HepG2 (cell line): ENCODE results near the gene MOGAT3. TPM values are rescaled to one million over a fixed set of nuclear protein-coding genes. Genes with fewer than 3 reads are reported as not detected.

ENCODE experiments used
- ATAC-seq: fragments of 200-7000 bp; cut with Tn5 transposase; 3 replicates; pipeline ENCODE4 v1.9.1; 2020; ENCODE audit warnings: mild to moderate bottlenecking, moderate library complexity
- BruUV-seq: library from RNA; stranded (reverse); fragments of 400-500 nt; replicated peaks from 2 replicates; lab custom pipeline; 2021; lab: Mats Ljungman, UMichigan
- CTCF ChIA-PET: fragments of 300-600 bp; formaldehyde crosslinking; extraction: SDS; loops from one replicate; lab custom pipeline; 2021; ENCODE audit warnings: low total read pairs, inconsistent platforms, low intra/inter-chr PET ratio; lab: Yijun Ruan, JAX
- POLR2A ChIA-PET: fragments of 350-600 bp; sonication (Branson Sonifier 250); formaldehyde crosslinking; loops from one replicate; lab custom pipeline; 2020; ENCODE audit warnings: antibody characterized with exemption, inconsistent platforms; lab: Yijun Ruan, JAX
- DNase-seq: peaks from one replicate; pipeline ENCODE4 v3.0.0-alpha.2; 2015; ENCODE audit warnings: low spot score
- FAIRE-seq: peaks from 3 replicates; lab custom pipeline; 2011; peaks lifted over from hg19 to GRCh38; lab: Jason Lieb, UNC
- H2AFZ ChIP-seq: one replicate; pipeline ENCODE4 v1.6.1; 2011; ENCODE audit warnings: low read length, inconsistent platforms
- H3K27ac ChIP-seq: fragments of 300-600 bp; 3 replicates; pipeline ENCODE4 v1.8.0; 2011; ENCODE audit warnings: mixed run types, mild to moderate bottlenecking, mixed read lengths, low read length, inconsistent platforms; ENCODE audit not compliant: insufficient read depth; ENCODE audit errors: extremely low read length
- H3K27me3 ChIP-seq, 2 experiments: fragments of 200-600 bp in 1 of 2; 2 replicates in 1 of 2; 3 replicates in 1 of 2; pipeline versions ENCODE4 v1.6.0 to v1.8.0; 2011; ENCODE audit warnings: low read length in 2 of 2, mild to moderate bottlenecking in 2 of 2, moderate library complexity in 2 of 2, inconsistent platforms in 1 of 2; ENCODE audit not compliant: insufficient read depth in 2 of 2, control insufficient read depth in 1 of 2
- H3K36me3 ChIP-seq, 2 experiments: fragments of 200-600 bp in 1 of 2; replicated peaks in 1 of 2; 2 replicates in 1 of 2; 3 replicates in 1 of 2; pipeline versions ENCODE4 v1.5.1 to v1.8.0; 2011; ENCODE audit warnings: low read length in 2 of 2, inconsistent platforms in 1 of 2; ENCODE audit not compliant: insufficient read depth in 2 of 2, control insufficient read depth in 1 of 2
- H3K4me1 ChIP-seq: 2 replicates; pipeline ENCODE4 v1.5.1; 2012; ENCODE audit warnings: low read length, inconsistent platforms; ENCODE audit not compliant: insufficient read depth
- H3K4me2 ChIP-seq: 2 replicates; pipeline ENCODE4 v1.6.0; 2011; ENCODE audit warnings: low read depth, low read length, inconsistent platforms
- H3K4me3 ChIP-seq, 3 experiments: fragments of 200-600 bp in 1 of 3; sonication (generic), shearing (Covaris generic) in 1 of 3; replicated peaks in 1 of 3; 2 replicates each; pipeline ENCODE4 v1.5.1; 2011 to 2016; ENCODE audit warnings: low read length in 3 of 3, inconsistent platforms in 2 of 3, low read depth in 2 of 3, mild to moderate bottlenecking in 2 of 3, control low read depth in 1 of 3, mixed read lengths in 1 of 3; ENCODE audit not compliant: insufficient read depth in 1 of 3
- H3K79me2 ChIP-seq: one replicate; pipeline ENCODE4 v1.6.1; 2011; ENCODE audit warnings: low read length, inconsistent platforms; ENCODE audit not compliant: insufficient read depth
- H3K9ac ChIP-seq: 2 replicates; pipeline ENCODE4 v1.6.0; 2011; ENCODE audit warnings: mild to moderate bottlenecking, low read depth, low read length, inconsistent platforms; ENCODE audit not compliant: insufficient read depth
- H3K9me3 ChIP-seq: 2 replicates; pipeline ENCODE4 v1.5.1; 2012; ENCODE audit warnings: mild to moderate bottlenecking, low read length
- H4K20me1 ChIP-seq: 2 replicates; pipeline ENCODE4 v1.6.0; 2011; ENCODE audit warnings: inconsistent platforms, mild to moderate bottlenecking, low read length, moderate library complexity; ENCODE audit not compliant: insufficient read depth
- AKNA ChIP-seq: sonication (generic); formaldehyde crosslinking; IDR thresholded peaks from 2 replicates; pipeline ENCODE4 v1.4.0; 2020; ENCODE audit warnings: missing genetic modification reagents, borderline replicate concordance
- BCLAF1 ChIP-seq: fragments of 450-650 bp; IDR thresholded peaks from 2 replicates; pipeline ENCODE4 v1.6.1; 2017; ENCODE audit warnings: mild to moderate bottlenecking
- EZH2 ChIP-seq: conservative IDR thresholded peaks from 2 replicates; pipeline ENCODE4 v1.6.1; 2012; ENCODE audit warnings: mild to moderate bottlenecking, low read depth, low read length, moderate library complexity
- SALL2 ChIP-seq: sonication (generic); formaldehyde crosslinking; IDR thresholded peaks from 2 replicates; pipeline ENCODE4 v1.8.1; 2023; ENCODE audit warnings: mild to moderate bottlenecking, missing genetic modification reagents, inconsistent platforms
- ZNF687 ChIP-seq: sonication (generic); formaldehyde crosslinking; IDR thresholded peaks from 2 replicates; pipeline ENCODE4 v1.5.1; 2020; ENCODE audit warnings: mild to moderate bottlenecking, missing genetic modification reagents, moderate library complexity
- WGBS: methylation state at CpG from one replicate; pipeline ENCODE4 v1.1.6; 2017; ENCODE audit warnings: low lambda C conversion rate; 5-methylcytosine and 5-hydroxymethylcytosine counted together
- in situ Hi-C: cut with HindIII; loops from 2 replicates; pipeline ENCODE4 v1.10.0; 2017; ENCODE audit warnings: low pct_unique_long_range_greater_than_20kb; ENCODE audit not compliant: extremely low pct_ligation_motif_present
- intact Hi-C: fragments of 100-400 bp; cut with micrococcal nuclease; formaldehyde crosslinking; loops from one replicate; pipeline ENCODE4 v1.10.0; 2022; ENCODE audit not compliant: unreplicated experiment
- polyA plus RNA-seq, 8 experiments: library from polyadenylated mRNA; depleted of rRNA in 3 of 8; stranded (reverse) in 7 of 8; unstranded in 1 of 8; fragments of >200 nt; fragmentation: Illumina TruSeq in 4 of 8; extraction: Trizol in 4 of 8; gene quantifications; 2 replicates each; pipeline versions ENCODE4 v1.2.1 to v1.2.3, GENCODE V29; 2011 to 2016; ENCODE audit warnings: low read depth in 4 of 8, missing spikeins in 1 of 8, mixed read lengths in 1 of 8; ENCODE audit not compliant: insufficient read depth in 1 of 8
- total RNA-seq, 5 experiments: library from RNA; depleted of rRNA; stranded (reverse); fragments of >200 nt; fragmentation: Illumina TruSeq; extraction: Trizol; gene quantifications; 2 replicates each; pipeline ENCODE4 v1.2.3, GENCODE V29; 2016; ENCODE audit warnings: low read depth in 1 of 5

The MOGAT3 gene
- total and polyA plus RNA-seq, 2 of the 13 experiments (the other 11 are each of a cell fraction or from before 2014, with no cell fraction given): 22.5 to 30.5 TPM

- Histone ChIP-seq H3K9me3 (no peaks in the 10 kb centered on the region), H4K20me1 (no peaks in the 10 kb centered on the region), H3K36me3 (no peaks in the 10 kb centered on the region), H3K27me3 (peaks cover 18 to 80% of the 10 kb centered on the region in 2 experiments), H3K27ac (no peak overlapping the region), H3K4me1 (peaks cover 49% of the 10 kb centered on the region), H2AFZ (no peak overlapping the region), H3K4me3 (peak overlapping the region in 1 of 3 experiments; percentile 37; a peak in 1 of 6 replicates), H3K9ac (no peak overlapping the region), H3K79me2 (no peaks in the 10 kb centered on the region), H3K4me2 (peak overlapping the region; percentile 62; the same call in 1 of the 2 replicates)
- ATAC-seq: no peak
- peak; percentile 19; the same call in 1 of the 2 replicates for TF ChIP-seq ZNF687 (CRISPR knock-in tag)
- TF ChIP-seq AKNA (CRISPR knock-in tag): no peak
- no peak for TF ChIP-seq SALL2 (CRISPR knock-in tag)
- TF ChIP-seq EZH2: 0 out of 2 replicates have a peak, but pooled peaks have one; percentile 26
- no peak for TF ChIP-seq BCLAF1
- no TSS peak for BruUV-seq
- no peak for FAIRE-seq
- 16% methylated on average over 7 of the region's 28 CpGs for WGBS
- in situ Hi-C loops: no loop called here
- POLR2A ChIA-PET: interaction anchor here (0.6 to 1.0 kb wide), 3 partner anchors 9 to 43 kb away, joined by 3 read pairs; partner anchors contain the start of genes PLOD3 and VGF
- no peak for DNase-seq
- CTCF ChIA-PET: no interaction called here
- intact Hi-C loops: no loop called here
Observed at GRCh38 chr7:101174322-101174854, 26.4 kb downstream of the MOGAT3 start.
